ENCODE measurements around the gene BHLHE23. TPM values are rescaled to one million over a fixed set of nuclear protein-coding genes. Genes with fewer than 3 reads are reported as not detected.

The BHLHE23 gene
- total RNA-seq, 6 experiments from 2014 or later = not detected

- Mint-ChIP-seq H3K36me3 (ENCODE audit: low read depth) (no peaks in the 10 kb centered on the region), H3K9me3 (no peaks in the 10 kb centered on the region), H3K27me3 (ENCODE audit: insufficient read depth) (peaks cover 50% of the 10 kb centered on the region), H3K4me1 (ENCODE audit: low read depth) (peaks cover 8% of the 10 kb centered on the region), H3K27ac (no peak overlapping the region), H3K4me3 (no peak overlapping the region)
- no peak for TF ChIP-seq CTCF (IDR thresholded peaks at IDR 0.05)
- no peak for DNase-seq
These were observed 27.3 kb upstream of the BHLHE23 start for GRCh38 chr20:63033794-63034709.

DNA sequence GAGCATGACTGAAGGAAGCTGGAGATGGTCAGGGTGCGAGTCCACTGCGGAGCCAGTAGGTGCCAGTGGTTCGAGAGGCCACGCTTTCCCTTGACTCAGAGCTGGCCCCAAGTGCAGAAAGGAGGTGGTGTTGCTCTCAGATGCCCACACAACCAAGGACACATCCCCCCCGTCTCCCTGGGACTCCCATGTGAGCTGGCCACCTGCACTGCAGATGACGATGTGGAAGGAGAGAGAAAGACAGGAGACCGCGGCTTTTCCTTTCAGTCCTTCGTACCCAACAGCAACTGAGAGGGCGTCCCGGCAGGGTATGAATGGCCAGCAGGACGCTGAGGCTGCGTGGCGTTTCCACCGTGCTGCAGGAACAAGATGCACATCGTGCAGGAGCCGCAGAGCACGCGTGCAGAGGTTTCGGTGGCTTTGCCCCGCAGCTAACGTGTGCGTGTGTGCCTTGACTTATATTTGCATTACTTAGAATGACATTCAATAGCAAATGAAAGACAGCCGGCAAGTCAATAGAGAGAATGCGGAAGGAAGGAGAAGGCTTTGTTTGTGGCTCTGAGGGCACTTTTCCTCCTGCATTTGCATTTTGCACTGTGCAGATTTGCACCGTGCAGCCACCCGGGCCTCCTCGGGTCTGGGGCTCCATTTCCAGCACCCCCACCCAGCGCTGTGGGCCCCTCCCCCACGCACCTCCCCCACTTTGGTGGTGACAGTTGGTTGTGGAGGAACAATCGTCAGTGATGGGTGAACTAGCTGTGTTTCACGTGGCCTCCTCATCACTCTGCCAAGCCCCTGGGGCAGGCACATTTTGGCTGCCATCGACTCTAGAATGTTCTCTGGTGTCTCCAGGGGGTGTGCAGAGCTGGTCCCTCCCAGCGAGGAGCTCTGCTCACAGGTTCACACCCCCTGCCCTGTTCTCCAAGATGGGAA lies 26.4 kb upstream of the BHLHE23 start:
- H3K27ac Mint-ChIP-seq = no peak overlapping the region

DNA sequence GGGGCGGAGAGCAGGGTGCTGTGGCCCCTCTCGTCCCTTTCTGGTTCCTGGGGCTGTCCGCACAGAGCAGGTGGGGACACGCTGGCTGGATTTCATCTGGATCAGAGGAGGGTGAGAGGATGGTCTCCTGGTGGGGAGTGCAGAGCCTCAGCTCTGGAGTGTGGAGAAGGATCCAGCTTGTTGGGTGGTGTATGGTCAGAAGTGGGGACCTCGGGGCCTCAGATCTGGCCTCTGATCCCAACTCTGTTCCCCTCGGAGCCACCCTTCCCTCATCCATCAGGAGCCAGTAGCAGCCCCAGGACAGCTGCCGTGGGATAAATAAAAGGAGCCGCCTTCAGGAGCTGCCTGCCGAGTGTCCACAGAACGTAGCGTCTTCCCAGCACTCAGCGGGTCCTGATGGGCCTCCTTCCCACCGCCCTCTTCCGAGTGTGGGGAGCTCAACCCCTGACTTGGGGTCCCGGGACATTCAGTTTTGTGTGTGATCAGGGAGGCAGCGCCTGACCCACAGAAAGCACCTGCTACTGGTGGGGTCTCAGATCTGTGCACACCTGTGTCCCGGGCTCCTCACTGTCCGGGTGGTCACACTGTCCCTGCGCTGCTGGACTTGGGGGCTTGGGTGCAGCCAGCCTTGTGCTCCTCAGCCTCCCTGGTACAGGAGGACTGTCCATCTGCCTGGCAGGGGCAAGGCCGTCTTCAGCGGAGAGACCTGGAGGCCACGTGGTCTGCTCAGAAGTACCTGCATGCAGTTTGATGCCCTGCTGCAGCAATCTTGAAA lies 25.4 kb upstream of the BHLHE23 start:
- peaks cover 8% of the 10 kb centered on the region for H3K4me1 Mint-ChIP-seq (ENCODE audit: low read depth)
- no peak for TF ChIP-seq CTCF (IDR thresholded peaks at IDR 0.05)
- H3K9me3 Mint-ChIP-seq = no peaks in the 10 kb centered on the region
- no peaks in the 10 kb centered on the region for H3K36me3 Mint-ChIP-seq (ENCODE audit: low read depth)
- H3K27ac Mint-ChIP-seq = no peak overlapping the region
- DNase-seq = no peak
- peaks cover 48% of the 10 kb centered on the region for H3K27me3 Mint-ChIP-seq (ENCODE audit: insufficient read depth)
- H3K4me3 Mint-ChIP-seq = no peak overlapping the region

More for the DNA sequence above, 26.4 kb upstream of the BHLHE23 start:
- TF ChIP-seq CTCF (IDR thresholded peaks at IDR 0.05) = no peak
- peaks cover 8% of the 10 kb centered on the region for H3K4me1 Mint-ChIP-seq (ENCODE audit: low read depth)
- no peaks in the 10 kb centered on the region for H3K36me3 Mint-ChIP-seq (ENCODE audit: low read depth)
- H3K9me3 Mint-ChIP-seq = no peaks in the 10 kb centered on the region
- DNase-seq = no peak
- H3K27me3 Mint-ChIP-seq (ENCODE audit: insufficient read depth) = peaks cover 49% of the 10 kb centered on the region
- H3K4me3 Mint-ChIP-seq = peak overlapping the region; percentile 59

DNA sequence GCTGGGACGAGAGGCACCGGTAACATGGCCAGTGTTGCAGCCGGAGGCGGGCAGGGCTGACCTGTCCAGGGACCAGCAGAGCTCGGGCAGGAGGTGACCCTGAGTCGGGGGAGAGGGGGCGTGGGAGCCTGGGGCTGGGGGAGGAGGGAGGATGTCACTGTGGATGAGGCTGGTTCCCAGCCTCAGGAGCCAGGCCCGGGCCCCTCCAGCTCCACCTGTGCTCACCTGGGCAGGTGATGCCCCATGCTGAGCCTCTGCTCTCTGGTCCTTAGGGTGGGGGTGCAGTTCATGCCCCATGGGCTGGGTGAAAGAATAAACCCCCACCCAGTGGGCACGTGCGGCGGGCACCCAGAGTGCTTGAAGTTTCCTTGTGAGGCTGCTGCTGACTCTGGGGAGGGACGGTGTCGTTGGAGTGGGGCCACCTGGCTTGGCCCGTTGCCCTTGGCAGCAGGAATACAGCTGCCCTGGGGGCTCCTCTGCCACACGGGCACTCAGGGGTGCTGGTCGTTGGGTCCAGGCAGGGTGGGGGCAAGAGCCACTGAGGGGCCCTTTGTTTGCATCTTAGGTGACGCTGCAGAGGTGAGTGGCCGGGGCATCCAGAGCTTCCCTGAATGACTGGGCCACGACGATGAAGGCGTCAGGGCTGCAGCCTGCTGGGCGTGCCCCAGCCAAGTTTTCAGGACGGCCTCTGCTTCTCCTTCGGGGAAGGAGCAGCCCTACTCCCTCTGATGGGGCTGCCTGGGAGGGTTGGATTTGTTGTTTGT lies 24.7 kb upstream of the BHLHE23 start:
- no peak for TF ChIP-seq CTCF (IDR thresholded peaks at IDR 0.05)
- H3K36me3 Mint-ChIP-seq (ENCODE audit: low read depth) = no peaks in the 10 kb centered on the region
- H3K9me3 Mint-ChIP-seq = no peaks in the 10 kb centered on the region
- H3K27ac Mint-ChIP-seq = no peak overlapping the region
- H3K4me1 Mint-ChIP-seq (ENCODE audit: low read depth) = peaks cover 8% of the 10 kb centered on the region
- H3K4me3 Mint-ChIP-seq = no peak overlapping the region
- H3K27me3 Mint-ChIP-seq (ENCODE audit: insufficient read depth) = peaks cover 55% of the 10 kb centered on the region
- DNase-seq = no peak

All from HFFc6 (cell line).